ENCODE results near the gene TNNI2.
"Not testable (repeated sequence)": the region's sequence is repeated elsewhere in the genome, so short reads cannot be mapped to it uniquely, and the experiment has no call there.

TNNI2 gene

DNA sequence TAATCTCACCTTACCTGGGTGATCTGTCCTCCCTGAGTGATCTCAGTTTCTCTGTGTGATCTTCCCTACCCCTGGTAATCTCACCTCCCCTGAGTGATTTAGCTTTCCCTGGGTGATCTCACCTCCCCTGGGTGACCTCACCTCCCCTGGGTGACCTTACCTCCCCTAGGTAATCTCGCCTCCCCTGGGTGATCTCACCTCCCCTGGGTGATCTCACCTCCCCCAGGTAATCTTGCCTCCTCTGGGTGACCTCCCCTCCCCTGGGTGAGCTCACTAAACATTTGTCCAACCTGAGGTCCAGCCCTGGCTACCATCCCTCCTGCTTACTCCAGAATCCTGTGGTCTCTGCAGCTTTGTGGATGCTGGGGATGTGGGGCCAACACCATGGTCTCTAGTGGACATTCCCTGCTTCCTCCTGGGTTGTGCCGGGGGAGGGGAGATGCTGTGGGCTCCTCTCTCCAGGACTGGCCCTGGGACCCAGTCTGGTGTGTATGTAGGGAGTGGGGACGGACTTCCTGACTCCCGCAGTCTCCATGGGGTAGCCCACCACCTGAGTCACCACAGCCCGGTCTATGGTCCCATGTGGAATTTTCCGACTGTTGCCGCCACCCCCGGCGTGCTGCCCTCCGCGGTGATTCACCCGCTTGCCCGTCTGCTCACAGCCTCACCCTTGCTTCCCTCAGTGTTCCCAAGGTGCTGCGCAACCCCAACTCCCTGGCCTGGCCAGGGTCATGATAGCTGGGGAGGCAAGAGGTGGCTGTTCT is 24.0 kb downstream of the TNNI2 start:
- no peak for DNase-seq

GRCh38 chr11:1863352-1864216 is 24.8 kb downstream of the TNNI2 start:
- DNase-seq: no peak

GRCh38 chr11:1864231-1864630 is 25.4 kb downstream of the TNNI2 start:
- DNase-seq: no peak

- DNase-seq: no peak
Measured at GRCh38 chr11:1864831-1865665, 26.3 kb downstream of the TNNI2 start.

- DNase-seq: no peak
Measured at GRCh38 chr11:1866226-1866625, 27.4 kb downstream of the TNNI2 start.

GRCh38 chr11:1866776-1867175 is 28.0 kb downstream of the TNNI2 start:
- no peak for DNase-seq

DNA sequence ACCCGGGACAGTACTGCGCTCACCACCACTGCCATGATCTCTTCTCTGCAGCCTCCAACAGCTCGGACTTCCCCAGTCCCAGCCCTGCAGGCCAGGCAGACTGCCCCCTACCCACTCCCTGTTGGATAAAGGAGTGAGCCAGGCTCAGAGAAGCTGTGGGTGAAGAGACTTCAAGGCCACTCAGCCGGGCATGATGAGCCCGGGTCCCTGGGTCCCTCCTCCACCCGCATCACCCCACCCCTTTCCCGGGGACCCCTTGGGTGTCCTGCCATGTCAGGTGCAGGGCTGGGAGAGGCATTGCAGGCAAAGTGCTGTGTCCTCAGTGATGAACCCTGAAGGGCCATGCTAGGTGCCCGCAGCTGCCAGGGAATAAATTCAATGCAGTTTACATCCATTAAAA is 28.6 kb downstream of the TNNI2 start:
- no peak for DNase-seq

DNA sequence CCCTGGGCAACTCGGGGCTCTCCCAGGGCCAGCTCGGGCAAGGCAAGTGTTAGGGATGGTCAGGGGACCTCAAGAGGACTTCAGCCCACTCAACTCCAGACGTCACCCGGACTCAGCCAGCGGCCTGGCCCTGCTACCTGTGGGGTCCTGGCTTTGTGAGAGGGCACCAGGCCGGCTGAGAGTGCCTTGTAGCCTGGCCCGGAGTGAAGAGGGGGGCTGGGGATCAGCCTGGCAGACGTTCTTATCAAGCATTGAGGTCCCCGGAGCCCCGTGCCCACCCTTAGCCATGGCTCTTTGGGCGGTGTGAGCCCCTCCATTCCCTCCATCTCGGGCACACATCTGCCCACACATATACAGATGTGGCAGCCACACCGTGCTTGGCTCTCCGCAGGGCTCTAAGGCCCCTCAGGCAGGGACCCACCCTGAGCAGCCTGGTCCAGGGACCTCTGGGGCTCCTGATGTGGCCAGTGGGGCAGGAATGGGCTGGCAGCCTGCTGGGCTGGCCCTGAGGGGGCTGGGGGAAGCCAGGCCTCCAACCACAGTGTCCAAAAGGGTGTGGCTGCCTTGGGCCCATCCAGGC is 29.4 kb downstream of the TNNI2 start:
- DNase-seq: no peak

GRCh38 chr11:1868636-1869291 is 30.0 kb downstream of the TNNI2 start:
- DNase-seq: no peak

GRCh38 chr11:1869427-1870325 is 30.9 kb downstream of the TNNI2 start:
- DNase-seq: no peak

DNA sequence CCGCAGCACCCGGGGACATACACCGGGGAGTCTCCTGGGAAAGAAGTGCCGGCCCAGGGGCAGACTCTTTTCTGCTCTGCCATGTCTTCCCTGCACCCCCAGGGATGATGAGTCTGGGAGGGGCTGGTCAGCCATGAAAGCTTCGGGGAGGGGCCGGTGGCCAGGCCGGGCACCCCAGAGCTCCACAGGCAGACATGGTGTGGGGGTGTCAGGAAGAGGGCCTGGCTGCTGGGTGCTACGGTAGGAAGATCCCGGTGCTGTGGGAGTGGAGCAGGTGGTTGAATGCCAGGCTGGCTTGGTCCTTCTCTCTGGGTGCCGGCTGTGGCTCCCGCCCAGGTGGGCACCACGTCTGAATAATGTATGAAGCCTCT is 31.5 kb downstream of the TNNI2 start:
- no peak for DNase-seq

DNA sequence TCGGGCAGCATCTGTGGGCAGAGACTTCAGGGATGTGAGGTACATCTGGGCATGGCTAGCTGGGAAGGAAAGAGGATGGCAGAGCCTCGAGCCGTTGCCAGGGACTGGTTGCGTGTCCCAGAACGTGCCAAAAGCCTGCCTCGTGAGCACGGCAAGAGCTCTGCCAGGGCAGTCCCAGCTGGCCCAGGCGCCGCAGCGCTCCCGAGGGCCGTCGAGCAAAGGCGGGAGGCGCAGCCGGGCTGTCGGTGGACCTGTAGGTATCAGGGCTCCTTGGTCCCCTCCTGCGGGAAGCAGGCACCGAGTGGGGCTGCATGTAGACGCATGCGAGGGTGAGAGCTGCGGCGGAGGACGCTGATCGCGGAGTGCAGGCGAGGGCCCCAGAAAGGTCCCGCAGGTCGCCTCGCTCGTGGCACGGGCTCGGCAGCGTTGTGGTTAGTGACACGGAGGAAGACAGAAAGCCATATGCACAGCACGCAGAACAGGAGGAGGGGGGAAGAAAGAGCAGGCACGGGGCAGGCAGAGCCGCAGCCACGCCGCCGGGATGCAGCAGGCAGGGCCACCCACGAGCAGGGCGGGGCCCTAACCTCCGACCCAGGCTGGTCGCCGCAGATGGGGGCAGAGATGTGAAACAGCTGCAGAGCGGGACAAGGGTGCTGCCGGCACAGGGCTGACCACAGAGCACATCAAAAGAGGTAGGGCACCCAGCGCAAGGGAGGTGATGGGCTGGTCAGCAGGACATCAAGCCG is 32.1 kb downstream of the TNNI2 start:
- peak in 2 of 5 experiments; percentile 63 to 68 for DNase-seq

DNA sequence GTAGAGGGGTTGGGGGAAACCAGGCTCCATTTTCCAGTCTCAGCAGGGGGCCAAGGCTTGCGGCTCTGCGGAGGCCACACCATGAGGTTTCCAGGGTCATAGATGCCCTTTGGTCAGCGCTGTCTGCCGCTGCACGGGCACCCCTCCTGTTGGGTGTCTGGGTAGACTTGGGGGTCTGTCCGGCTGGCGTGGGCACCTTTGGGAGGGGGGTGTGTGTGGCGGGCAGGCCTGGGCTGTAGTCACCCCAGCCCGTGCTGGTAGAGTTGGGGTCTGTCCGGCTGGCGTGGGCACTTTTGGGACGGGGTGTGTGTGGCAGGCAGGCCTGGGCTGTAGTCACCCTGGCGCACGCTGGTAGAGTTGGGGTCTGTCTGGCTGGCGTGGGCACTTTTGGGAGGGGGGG is 32.8 kb downstream of the TNNI2 start:
- DNase-seq: no peak

GRCh38 chr11:1872267-1872985 is 33.6 kb downstream of the TNNI2 start:
- no peak for DNase-seq

GRCh38 chr11:1873048-1873812 is 34.4 kb downstream of the TNNI2 start:
- no peak for DNase-seq

GRCh38 chr11:1873813-1874150 is 35.0 kb downstream of the TNNI2 start:
- DNase-seq: not testable (repeated sequence)

DNA sequence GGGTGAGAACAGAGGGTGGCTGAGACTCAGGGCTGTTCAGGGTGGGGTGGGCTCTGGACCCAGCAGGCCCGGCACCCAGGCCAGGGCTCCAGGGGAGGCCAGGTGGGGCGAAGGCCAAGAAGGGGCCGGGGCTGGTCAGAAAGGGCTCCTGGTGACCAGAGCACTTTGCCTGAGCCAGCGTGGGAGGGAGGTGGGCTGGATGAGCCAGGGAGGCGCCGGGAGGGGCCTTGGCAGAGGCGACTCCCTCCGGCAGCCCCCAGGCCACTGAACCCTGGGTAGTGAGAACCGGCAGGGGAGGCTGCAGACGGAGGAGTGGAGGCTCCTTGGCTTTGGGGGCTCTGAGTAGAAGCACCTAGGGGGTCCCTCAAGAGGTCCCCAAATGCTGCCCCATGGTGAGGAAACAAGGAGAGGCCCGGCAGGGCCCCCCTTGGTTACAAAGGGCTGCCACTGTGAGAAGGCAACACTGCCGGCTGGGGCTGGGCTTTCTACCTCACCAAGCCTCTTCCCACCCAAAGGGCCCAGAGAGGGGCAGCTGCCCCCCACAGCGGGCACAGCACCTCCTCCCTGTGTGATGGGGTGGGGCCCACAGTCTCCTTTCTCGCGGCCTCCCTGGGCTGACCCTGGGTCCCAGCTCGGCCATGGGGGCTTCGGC is 35.8 kb downstream of the TNNI2 start:
- DNase-seq: peak in 1 of 5 experiments; percentile 4

DNA sequence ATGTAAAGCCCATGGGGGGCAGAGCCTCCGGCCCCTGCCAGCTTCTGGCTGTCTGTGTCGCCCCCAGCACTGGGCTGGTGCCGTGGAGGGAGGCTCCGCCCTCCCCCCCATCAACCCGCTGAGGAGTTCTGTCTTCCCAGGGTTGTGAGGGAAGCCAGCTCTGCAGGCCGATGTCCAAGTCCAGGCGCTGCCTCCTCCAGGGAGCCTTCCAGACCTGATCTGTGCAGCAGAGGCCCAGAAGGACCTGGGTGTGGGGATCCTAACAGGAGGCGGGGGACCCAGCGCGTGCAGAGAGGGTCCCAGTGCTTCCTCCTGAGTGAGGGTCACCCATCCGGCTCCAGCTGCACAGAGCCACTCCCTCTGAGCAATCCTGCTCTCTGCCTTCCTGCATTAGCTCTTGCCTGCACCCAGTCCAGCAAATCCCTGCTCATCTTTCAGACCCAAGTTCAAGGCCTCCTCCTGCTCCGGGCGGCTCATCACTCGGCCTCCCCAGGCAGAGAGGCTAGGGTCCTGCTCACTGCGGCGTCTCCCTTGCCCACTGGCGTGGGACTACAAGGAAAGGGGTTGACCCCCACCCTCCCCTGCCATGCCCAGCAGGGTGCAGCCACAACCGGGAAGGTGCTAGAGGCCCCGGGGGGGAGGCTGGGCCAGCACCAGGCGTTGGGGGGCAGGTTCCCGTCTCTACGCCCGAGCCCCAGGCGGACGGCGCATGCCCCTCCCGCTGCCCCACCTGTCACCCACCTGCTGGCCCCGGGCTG is 36.5 kb downstream of the TNNI2 start:
- DNase-seq: peak in 1 of 5 experiments; percentile 7

Measured in T-helper 2 cell (primary cell).